PC-9 (cell line): Measurements from ENCODE around the gene CHRNG.

Experiments used
- CTCF ChIP-seq: fragments of 200-600 bp; sonication (generic); conservative IDR thresholded peaks from 2 replicates; pipeline ENCODE4 v1.6.1; 2017; ENCODE audit warnings: mixed run types, antibody characterized with exemption, mild to moderate bottlenecking, moderate library complexity
- EZH2 ChIP-seq: fragments of 200-600 bp; sonication (generic); IDR thresholded peaks from 2 replicates; pipeline ENCODE4 v1.8.0; 2017; ENCODE audit warnings: antibody characterized with exemption, low read depth

GRCh38 chr2:232541195-232541960 is 1.9 kb downstream of the CHRNG start:
- TF ChIP-seq CTCF (no peak), EZH2 (no peak)
